H7 (cell line): Measurements from ENCODE around the gene METTL13. TPM values are rescaled to one million over a fixed set of nuclear protein-coding genes. Genes with fewer than 3 reads are reported as not detected.

Source experiments
- DNase-seq: peaks from one replicate; pipeline ENCODE4 v3.0.0; 2012
- H3K27me3 ChIP-seq: 2 replicates; pipeline ENCODE4 v1.6.0; 2011; ENCODE audit warnings: mild to moderate bottlenecking, low read length; ENCODE audit not compliant: control insufficient read depth, insufficient read depth
- H3K36me3 ChIP-seq: replicated peaks from 2 replicates; pipeline ENCODE4 v1.5.1; 2011; ENCODE audit warnings: low read length; ENCODE audit not compliant: control insufficient read depth, insufficient read depth
- H3K4me3 ChIP-seq: 2 replicates; pipeline ENCODE4 v1.5.1; 2011; ENCODE audit warnings: low read depth, mild to moderate bottlenecking, control low read depth, low read length, moderate library complexity; ENCODE audit not compliant: insufficient read depth
- total RNA-seq: library from RNA; depleted of rRNA; stranded (reverse); fragments of >200 nt; shearing (Covaris generic); gene quantifications from 2 replicates; pipeline ENCODE4 v1.2.3, GENCODE V29; 2014

METTL13 gene
- total RNA-seq, 1 experiment from 2014 or later, result 49.5 TPM

DNA sequence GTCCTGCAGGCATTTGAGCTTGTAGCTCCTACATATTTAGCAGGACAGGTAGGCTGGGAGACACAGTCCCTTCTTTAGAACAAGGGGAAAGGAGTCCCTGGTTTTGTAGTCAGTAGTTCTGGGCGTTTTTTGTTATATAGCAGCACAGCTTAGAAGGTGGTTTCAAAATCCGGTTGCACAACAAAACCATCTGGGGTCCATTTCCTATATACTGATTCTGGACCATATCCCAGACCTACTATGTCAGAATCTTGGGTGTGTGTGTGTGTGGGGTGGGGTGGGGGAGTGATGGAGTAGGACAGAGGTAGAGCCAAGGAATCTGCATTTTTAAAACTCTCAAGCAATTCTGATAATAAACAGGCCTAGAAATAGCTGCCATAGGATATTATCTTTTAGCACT lies 21.6 kb downstream of the METTL13 start:
- H3K36me3 ChIP-seq, result no peaks in the 10 kb centered on the region
- DNase-seq, result no peak
- H3K4me3 ChIP-seq, result no peak overlapping the region
- no peaks in the 10 kb centered on the region for H3K27me3 ChIP-seq

DNA sequence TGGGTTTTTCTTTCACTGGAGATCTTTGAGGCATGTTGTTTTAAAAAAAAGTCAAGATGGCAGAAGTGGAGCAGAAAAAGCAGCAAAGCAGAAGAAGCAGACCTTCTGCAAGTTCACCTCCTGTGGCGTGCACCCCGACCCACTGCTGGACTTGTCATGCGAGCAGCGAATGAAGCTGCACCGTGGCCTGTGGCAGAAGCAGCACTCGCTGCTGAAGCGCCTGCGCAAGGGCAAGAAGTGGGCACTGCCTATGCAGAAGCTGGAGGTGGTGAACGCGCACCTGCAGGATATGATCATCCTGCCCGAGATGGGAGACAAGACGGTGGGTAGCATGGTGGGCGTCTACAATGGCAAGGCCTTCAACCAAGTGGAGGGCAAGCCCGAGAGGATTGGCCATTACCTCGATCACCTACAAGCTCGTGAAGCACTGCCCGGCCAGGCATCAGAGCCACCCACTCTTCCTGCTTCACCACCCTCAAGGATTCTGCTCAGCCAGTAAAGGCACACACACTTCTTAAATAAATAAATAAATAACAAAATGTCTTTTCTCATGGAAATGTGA lies 22.1 kb downstream of the METTL13 start:
- no peak overlapping the region for H3K4me3 ChIP-seq
- no peaks in the 10 kb centered on the region for H3K36me3 ChIP-seq

DNA sequence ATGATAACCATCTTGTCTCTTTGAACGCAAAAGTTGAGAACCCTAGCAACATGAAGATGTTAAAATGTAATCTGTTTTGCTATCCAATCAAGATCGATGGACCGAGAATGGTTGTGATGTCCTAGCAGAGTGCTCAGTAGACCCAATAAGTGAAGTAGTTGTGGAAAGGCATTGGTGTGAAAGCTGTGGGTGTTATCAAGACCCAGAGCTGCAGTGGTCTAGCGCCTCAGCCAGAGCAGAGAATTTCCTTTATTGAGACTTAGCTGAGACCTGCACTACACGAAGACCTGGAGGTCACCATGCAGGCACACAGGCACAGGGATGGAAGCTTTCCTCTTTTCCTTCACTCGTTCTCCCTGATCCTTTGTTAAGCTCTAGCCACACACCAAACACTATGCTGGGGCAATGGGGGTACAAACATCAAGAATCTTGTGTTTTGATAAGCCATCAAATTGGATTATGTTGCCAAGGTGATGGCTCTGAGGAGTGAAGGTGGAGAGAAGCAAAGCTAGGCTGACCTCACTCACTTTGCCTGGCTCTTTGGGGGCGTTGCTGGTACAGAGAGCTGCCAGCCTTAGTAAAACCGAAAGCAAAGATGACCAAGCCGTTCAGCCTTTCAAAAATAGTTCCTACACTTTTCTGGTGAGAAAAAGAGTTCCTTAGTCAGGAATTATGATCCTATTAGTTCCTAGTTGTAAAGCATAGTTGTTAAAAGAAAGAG lies 24.1 kb downstream of the METTL13 start:
- Histone ChIP-seq H3K27me3 (no peaks in the 10 kb centered on the region), H3K4me3 (no peak overlapping the region), H3K36me3 (no peaks in the 10 kb centered on the region)
- DNase-seq, result no peak

More for the DNA sequence above, 22.1 kb downstream of the METTL13 start:
- no peak for DNase-seq
- H3K27me3 ChIP-seq, result no peaks in the 10 kb centered on the region

DNA sequence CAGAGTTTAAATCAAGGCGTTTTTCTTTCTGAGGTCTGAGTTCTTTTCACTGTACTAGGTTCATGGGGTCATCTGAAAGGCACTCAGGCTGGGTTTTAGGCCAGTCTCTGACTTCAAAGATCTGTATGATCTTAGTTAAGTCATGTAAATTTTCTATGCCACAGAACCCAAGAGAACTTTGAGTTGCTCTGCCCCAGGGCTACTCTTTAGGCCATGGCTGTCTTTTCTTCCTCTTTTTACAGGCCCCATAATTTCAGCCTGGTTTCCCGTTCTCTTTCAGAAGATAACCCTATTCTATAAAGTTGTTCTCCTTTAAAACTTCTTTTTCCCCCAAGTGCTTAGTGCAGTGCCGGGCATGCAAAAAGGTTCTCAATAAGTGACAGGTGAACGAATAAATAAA lies 26.1 kb downstream of the METTL13 start:
- no peak for DNase-seq
- Histone ChIP-seq H3K36me3 (no peaks in the 10 kb centered on the region), H3K27me3 (no peaks in the 10 kb centered on the region), H3K4me3 (no peak overlapping the region)

DNA sequence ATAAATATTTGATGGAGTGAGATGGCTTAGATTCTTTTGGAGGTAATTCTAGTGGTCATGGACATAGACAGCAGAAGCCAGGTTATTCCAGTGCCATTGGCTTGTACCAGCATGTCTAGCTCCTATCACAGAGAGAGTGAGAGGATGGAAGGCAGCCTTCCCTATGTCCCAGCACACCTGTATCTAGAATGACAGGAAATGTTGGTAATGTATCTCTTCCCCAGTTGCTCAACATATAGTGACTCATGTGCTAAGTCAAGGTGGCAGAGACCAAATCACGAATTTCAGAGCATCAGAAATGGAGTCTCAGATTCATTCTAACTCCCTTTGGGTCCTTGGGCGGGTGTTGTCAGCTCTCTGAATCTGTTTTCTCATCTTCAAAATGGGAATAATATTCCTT lies 28.4 kb downstream of the METTL13 start:
- H3K36me3 ChIP-seq, result no peaks in the 10 kb centered on the region
- H3K4me3 ChIP-seq, result no peak overlapping the region
- no peaks in the 10 kb centered on the region for H3K27me3 ChIP-seq
- no peak for DNase-seq

DNA sequence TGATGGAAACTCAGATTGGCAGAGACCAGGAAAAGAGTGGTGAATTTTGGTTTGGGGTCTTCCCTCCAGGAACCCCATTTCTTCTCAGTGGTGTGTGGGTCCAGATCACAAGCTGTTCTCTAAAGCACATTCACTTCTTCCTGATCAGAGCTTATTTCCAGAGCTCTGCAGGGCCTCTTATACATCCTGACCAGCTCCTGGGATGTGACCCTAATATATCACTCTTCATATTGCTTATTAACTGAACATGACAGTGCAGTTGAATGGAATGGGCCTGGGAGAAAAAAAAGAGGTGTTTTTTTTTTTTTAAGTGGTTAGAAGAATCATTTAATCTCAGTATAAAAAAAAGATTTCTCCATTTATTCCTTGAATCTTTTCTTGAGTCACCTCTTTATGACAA lies 30.2 kb downstream of the METTL13 start:
- no peaks in the 10 kb centered on the region for H3K27me3 ChIP-seq
- DNase-seq, result no peak
- no peak overlapping the region for H3K4me3 ChIP-seq
- H3K36me3 ChIP-seq, result no peaks in the 10 kb centered on the region

DNA sequence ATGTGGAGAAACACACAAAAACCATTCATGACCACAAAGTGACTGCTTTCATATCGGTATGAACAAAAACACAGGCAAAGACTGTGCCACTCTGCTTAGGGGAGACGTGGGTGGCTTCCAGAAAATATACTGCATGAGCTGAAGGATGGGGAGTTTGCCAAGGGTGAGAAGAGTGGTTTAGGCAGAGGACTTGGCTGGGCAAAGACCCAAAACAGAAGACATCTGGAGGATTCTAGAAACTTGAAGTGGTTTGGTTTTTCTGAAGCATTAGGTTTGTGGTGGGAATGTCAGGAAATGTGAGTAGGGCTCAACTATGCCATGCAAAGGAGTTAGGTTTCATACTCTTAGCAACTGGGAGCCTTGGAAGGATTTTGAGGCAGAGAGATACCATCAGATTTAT lies 33.2 kb downstream of the METTL13 start:
- Histone ChIP-seq H3K4me3 (no peak overlapping the region), H3K27me3 (no peaks in the 10 kb centered on the region), H3K36me3 (no peaks in the 10 kb centered on the region)
- no peak for DNase-seq

DNA sequence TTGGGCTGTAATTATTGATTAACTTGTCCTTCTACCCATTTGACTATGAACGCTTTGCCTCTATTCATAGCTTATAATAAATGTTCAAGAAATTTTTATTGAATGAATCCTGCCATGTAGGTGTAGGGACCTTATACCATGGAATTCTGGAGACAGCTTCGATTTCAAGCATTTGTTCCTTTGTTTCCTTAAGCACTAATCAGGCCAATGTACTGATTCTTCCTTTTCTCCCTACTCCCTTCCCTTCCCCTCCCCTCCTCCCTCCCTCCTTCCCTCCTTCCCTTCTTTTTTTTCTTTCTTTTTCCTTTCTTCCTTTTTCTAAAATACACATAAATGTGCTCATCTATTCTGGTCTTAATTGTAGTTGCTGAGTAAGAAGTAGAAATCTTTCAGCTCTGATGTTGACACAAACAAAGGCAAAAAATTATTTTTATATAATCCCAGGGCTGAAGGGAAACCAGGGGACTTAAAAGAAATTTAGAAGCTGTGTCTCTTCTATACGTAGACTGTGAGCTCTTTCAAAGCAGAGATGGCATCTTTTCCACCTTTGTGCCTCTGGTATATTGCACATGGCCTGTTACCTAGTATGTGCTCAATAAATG lies 34.9 kb downstream of the METTL13 start:
- Histone ChIP-seq H3K36me3 (no peaks in the 10 kb centered on the region), H3K27me3 (no peaks in the 10 kb centered on the region), H3K4me3 (no peak overlapping the region)
- no peak for DNase-seq

DNA sequence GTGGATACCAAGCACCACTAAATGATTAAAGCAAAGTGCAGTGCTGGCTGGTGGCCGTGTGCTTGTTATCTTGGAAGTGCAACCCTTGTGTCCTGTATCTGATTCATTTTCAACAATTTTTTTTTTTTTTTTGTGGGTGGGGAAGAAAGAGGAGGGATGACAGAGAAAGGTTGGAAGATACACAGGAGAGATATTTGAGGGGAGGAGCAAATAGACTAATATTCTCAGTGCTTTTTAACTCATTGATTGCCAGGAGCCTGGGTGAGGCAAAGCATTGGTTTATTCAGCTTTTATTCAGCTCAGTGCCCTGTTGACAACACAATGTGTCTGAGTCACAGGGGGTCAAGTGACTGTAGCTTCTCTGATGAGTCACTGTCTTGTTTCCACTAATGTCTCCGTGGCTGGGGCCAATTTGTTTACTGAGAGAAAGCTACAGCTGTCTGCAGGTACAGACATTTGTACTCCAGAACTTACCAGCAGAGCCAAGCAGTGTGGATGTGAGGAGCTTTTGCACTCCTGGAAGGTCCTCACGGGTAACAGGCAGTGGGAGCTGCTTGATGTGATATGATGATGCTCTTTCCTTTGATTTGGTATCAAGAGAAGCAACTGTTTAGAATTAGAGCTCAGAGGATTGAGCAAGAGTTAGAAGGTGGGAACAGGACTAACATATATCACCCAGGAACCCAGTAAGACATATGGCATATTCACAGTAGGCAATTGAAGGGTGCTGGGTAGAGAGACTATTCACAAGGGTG lies 36.2 kb downstream of the METTL13 start:
- Histone ChIP-seq H3K4me3 (no peak overlapping the region), H3K27me3 (no peaks in the 10 kb centered on the region), H3K36me3 (no peaks in the 10 kb centered on the region)
- peak; percentile 22 for DNase-seq

DNA sequence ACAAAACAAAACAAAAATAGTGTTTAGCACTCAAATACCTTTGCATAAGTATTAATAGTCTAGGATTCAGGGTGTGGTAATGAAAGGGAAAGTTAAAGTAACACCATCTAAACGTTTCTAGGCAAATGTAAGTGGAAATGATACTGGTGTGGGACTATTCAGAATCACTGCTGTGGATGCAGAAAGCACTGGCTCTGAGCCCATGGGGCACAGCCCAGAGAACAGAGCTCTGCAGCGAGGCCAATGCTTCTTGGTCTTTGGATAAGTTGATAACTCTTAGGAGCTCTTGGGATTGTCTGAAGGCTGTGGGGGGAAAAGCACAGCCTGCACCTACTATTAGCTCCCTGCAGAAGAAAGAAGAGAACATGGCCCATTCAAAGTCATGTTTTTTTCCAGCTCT lies 38.5 kb downstream of the METTL13 start:
- no peak for DNase-seq
- Histone ChIP-seq H3K27me3 (no peaks in the 10 kb centered on the region), H3K36me3 (no peaks in the 10 kb centered on the region), H3K4me3 (no peak overlapping the region)

DNA sequence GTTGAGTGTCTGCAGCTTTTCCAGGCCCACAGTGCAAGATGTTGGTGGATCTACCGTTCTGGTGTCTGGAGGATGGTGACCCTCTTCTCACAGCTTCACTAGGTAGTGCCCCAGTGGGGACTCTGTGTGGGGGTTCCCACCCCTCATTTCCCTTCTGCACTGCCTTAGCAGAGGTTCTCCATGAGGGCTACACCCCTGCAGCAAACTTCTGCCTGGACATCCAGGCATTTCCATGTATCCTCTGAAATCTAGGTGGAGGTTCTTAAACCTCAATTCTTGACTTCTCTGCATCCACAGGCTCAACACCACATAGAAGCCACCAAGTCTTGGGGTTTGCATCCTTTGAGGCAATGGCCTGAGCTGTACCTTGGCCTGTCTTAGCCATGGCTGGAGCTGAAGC lies 45.5 kb downstream of the METTL13 start:
- no peaks in the 10 kb centered on the region for H3K27me3 ChIP-seq
- no peak overlapping the region for H3K4me3 ChIP-seq
- DNase-seq, result no peak
- H3K36me3 ChIP-seq, result no peaks in the 10 kb centered on the region; the same call in 1 of the 2 replicates

DNA sequence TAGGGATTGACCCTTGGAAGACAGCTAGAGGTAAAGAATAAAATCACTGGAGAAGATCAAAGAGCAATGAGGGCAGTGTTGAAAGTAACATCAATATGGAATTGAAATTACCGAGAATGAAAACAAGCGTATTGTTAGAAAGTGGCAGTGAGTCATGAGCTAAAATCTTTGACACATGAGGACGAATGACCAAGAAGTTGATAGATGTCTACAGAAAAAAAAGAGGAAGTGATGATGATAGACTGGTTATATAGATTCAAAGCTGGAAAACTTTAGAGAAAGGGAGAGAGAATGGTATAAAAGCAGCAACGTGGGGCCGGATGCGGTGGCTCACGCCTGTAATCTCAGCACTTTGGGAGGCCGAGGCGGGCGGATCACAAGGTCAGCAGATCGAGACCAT lies 47.3 kb downstream of the METTL13 start:
- no peak overlapping the region for H3K4me3 ChIP-seq
- H3K27me3 ChIP-seq, result no peaks in the 10 kb centered on the region
- DNase-seq, result no peak
- H3K36me3 ChIP-seq, result no peaks in the 10 kb centered on the region; the same call in 1 of the 2 replicates

DNA sequence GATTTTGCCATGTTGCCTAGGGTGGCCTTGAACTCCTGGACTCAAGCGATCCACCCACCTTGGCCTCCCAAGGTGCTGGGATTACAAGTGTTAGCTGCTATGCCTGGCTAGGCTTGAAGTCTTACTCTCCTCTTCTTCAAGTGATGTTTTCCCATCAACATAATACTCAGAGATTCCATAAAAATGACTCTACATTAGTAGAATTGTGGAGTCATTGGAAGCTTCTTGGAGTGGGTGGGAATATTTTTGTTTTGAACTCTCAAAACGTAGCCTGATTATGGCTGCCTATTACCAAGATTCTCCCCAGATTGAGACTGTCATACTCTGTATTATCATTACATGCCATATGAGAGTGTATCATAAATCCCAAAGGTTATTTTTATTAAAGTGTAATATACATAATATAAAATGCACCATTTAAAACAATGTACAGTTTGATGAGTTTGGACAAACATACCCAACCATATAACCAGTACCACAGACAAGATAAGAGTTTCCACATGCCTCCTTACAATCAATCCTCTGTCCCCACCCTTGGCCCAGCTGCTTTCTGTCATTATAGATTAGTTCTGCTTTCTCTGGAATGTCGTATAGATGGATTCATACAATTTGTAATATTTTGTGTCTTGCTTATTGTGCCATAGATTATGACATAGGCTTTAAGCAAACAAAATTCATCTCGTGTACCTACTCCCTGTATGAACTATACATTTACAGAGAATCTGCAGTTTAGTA lies 51.8 kb downstream of the METTL13 start:
- DNase-seq, result no peak
- H3K36me3 ChIP-seq, result no peaks in the 10 kb centered on the region
- no peak overlapping the region for H3K4me3 ChIP-seq
- H3K27me3 ChIP-seq, result no peaks in the 10 kb centered on the region

DNA sequence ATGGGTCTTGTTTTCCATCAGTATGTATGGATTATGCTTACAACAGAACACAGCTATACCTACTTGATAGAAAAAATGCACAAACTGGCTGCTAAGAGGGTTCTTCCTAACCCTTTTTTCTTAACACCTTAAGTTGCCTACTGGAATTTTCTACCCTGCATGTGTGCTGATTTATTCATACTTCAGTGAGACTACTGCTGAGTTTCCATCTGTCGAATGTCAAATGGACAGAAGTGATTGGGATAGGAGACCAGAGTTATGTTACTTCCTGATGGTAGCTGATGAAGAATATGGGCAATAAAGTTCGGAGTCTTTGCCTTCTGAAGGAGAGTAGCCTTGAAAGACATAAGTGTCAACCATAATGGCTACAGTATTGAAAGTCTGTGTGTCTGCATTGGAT lies 53.4 kb downstream of the METTL13 start:
- DNase-seq, result no peak
- Histone ChIP-seq H3K36me3 (no peaks in the 10 kb centered on the region), H3K4me3 (no peak overlapping the region), H3K27me3 (peaks cover 2% of the 10 kb centered on the region; the same call in 1 of the 2 replicates)
